ENCODE data around the gene BSDC1.

Gene BSDC1

DNA sequence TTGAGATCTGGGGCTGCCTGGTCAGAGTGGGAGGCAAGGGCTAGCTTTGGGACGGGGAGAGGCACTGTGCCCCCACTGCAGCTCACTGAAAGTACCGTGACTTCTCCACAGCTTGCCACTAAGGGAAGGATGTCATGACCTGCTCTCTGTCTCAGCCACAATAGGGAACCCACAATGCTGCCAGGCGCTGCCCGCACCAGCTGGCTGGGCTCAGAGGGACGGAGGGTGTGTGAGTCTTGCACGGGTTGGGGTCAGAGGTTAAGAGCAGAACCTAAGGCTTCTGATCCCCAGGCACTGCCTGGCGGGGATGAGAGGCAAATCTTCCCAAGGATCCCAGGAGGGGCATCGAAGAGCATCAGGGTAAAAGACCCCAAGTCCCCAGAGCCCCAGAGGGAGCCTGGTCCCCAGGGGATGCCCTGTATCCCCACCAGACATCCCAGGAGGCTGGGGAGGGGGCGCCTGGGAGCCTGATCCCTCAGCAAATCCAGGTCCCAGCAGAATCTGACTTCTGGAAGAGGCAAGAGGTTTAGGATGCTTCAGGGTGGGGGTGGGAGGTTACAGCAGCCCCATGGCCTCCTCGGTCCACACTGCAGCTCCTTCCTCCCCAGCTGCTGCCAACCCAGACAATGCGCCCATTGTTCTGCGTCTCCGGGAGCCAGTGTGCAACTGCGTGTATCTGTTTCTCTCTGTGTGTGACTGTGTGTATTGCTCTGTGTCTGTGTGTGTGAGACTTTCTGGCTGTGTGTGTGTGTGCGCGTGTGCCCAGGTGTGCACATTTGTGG lies 56.2 kb downstream of the BSDC1 start:
- no peak for DNase-seq (ENCODE audit: low read depth in 2 of 3, low spot score in 1 of 3)

GRCh38 chr1:32336963-32337675 lies 57.1 kb downstream of the BSDC1 start:
- peak; percentile 44 to 49 (median 48) for DNase-seq (ENCODE audit: low read depth in 2 of 3, low spot score in 1 of 3)

DNA sequence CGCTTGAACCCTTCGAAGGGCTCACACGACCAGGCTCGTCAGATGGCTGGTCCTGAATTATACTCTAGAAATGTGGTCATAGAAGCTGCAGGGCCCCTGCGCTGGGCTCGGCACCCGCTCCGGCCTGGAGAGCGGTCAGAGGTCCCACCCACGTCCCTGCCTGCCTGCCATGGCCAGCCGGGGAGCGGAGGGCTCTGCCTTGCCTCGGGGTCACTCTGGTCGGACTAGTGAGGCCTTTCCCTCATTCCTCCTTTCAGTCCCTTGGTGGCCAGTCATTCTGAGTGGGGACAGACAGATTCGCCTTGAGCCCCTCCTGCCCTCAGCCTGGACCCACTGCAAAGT lies 57.7 kb downstream of the BSDC1 start:
- DNase-seq (ENCODE audit: low read depth in 2 of 3, low spot score in 1 of 3), result no peak

DNA sequence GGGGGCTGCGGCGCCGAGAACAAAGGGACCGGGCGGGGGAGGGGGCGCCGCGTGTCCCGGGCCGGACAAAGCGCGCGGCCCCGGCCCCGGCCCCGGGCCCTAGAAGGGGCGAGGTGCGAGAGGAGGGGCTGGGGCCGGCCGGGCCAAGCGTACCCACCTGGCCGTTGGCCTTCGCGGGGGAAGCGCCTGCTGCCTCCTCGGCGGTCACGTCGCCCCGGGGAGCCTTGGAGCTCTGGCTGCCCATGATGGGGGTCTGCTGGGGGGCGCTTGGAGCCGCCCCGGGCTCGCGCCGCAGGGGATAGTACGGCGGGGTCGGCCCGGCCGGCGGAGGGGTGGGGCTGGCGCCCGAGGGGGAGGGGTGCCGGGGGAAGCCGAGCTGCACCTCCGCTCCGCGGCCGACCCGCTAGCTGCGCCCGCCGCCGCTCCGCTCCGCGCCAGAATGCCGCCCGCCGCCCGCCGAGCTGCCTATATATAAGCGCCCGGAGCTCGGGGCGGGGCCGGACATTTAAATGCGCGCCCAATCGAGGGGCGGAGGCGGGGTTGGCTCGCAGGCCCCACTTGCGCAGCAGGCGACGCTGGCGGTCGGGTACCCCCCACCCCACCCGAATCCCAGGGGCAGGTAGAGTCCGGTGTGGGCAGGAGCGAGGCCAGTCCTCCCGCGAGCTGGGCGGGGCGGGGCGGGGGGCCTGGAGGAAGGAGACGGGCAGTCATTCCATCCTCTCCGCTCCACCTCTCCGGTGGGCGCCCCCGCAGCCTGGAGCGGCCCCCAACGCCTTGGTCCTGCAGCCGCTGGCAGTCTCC lies 58.3 kb downstream of the BSDC1 start, which contains the start of gene MARCKSL1:
Gene MARCKSL1 (minus strand): TSS at position 444 of the 801 bp plus-strand sequence. CDS start 200 bp downstream, at position 244.
- peak; percentile 65 to 76 (median 73) for DNase-seq (ENCODE audit: low read depth in 2 of 3, low spot score in 1 of 3)

DNA sequence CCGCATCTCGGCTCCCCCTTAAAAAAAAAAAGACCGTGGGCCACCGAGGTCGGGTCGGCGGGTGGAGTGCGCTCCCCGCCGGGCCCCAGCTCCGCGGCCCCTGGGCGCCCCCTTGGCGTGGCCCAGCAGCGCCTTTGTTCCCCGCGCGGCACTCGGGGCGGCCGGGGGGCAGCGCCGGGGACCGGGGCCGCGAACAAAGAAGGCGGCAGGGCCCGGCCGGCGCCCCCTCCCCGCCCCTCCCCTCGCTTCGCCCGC lies 58.8 kb downstream of the BSDC1 start:
- no peak for DNase-seq (ENCODE audit: low read depth in 2 of 3, low spot score in 1 of 3)

GRCh38 chr1:32334864-32335534 lies 59.2 kb downstream of the BSDC1 start:
- peak in 2 of 3 donors; percentile 43 to 50 for DNase-seq (ENCODE audit: low read depth in 2 of 3, low spot score in 1 of 3)

GRCh38 chr1:32334274-32334861 lies 59.9 kb downstream of the BSDC1 start:
- DNase-seq (ENCODE audit: low read depth in 2 of 3, low spot score in 1 of 3), result no peak

GRCh38 chr1:32333251-32333963 lies 60.8 kb downstream of the BSDC1 start:
- no peak for DNase-seq (ENCODE audit: low read depth in 2 of 3, low spot score in 1 of 3)

- no peak for DNase-seq (ENCODE audit: low read depth in 2 of 3, low spot score in 1 of 3)
Observed at GRCh38 chr1:32332290-32333079, 61.8 kb downstream of the BSDC1 start.

GRCh38 chr1:32331549-32331948 lies 62.7 kb downstream of the BSDC1 start:
- no peak for DNase-seq (ENCODE audit: low read depth in 2 of 3, low spot score in 1 of 3)

DNA sequence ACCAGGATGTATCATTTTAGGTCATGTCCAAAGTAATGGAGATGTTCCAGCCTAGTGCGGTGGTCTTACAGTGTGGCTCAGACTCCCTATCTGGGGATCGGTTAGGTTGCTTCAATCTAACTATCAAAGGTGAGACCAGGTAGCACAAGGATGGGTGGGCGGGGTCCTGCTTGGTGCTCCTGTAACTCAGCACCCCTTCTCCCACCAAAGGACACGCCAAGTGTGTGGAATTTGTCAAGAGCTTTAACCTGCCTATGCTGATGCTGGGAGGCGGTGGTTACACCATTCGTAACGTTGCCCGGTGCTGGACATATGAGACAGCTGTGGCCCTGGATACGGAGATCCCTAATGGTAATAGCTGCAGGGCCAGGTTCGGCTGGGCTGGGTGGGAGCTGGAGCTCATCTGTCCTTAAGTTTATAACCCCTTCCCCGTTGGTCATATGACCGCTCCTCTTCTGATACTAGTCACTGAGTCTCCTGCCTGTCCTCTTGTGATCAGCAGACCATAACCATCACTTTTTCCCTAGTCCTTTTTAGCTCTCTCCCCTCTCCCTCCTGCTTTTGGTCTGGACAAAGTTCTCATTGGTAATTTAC lies 63.6 kb downstream of the BSDC1 start:
- DNase-seq (ENCODE audit: low read depth in 2 of 3, low spot score in 1 of 3), result no peak

DNA sequence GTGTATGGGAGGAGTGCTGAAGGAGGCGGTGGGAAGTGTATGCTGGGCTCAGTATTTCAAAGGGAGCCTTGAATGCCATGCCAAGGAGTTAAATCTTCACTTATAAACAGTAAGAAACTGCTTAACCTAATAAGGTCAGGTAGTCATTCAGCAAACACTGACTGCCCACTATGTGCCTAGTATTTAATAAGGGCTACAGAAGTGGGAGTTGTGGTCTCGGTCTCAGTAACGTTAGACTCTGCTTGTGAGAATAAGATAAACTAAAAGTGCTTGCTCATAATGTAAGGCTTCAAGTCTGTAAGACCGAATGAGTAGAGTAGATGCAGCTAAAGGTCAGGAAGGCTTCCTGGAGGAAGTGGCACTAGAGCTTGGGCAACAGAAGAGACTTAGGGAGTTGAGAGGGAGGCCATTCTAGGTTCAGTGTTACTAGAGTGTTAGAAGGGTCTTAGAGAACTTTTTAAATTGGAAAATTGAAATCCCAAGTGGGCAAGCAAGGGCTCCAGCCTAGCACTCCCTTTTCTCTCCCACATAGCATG lies 64.2 kb downstream of the BSDC1 start:
- DNase-seq (ENCODE audit: low read depth in 2 of 3, low spot score in 1 of 3), result no peak

GRCh38 chr1:32327204-32327603 lies 67.0 kb downstream of the BSDC1 start:
- no peak for DNase-seq (ENCODE audit: low read depth in 2 of 3, low spot score in 1 of 3)

GRCh38 chr1:32321712-32322291 lies 72.4 kb downstream of the BSDC1 start:
- no peak for DNase-seq (ENCODE audit: low read depth in 2 of 3, low spot score in 1 of 3)

DNA sequence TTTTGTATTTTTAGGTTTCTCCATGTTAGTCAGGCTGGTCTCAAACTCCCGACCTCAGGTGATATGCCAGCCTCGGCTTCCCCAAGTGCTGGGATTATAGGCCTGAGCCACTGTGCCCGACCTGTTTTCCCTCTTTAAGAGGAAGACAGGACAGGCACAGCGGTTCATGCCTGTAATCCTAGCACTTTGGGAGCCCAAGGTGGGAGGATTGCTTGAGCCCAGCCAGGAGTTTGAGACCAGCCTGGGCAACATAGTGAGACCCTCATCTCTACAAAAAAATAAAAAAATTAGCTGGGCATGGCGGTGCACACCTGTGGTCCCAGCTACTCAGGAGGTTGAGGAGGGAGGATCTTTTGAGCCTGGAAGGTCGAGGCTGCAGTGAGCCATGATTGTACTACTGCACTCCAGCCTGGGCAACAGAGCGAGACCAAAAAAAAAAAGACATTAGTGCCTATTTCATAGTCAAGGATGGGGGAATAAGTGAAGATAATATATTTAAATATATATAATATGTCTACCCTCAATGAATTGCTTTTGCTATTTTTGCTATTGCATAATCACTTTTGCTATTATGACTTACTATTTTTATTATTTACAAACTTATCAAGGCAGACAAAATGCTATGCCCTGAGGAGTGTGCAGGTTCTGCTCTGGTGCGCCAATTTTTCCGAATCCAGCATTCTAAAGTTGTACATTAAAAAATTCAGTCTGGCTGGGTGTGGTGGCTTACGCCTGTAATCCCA lies 75.9 kb downstream of the BSDC1 start:
- no peak for DNase-seq (ENCODE audit: low read depth in 2 of 3, low spot score in 1 of 3)

DNA sequence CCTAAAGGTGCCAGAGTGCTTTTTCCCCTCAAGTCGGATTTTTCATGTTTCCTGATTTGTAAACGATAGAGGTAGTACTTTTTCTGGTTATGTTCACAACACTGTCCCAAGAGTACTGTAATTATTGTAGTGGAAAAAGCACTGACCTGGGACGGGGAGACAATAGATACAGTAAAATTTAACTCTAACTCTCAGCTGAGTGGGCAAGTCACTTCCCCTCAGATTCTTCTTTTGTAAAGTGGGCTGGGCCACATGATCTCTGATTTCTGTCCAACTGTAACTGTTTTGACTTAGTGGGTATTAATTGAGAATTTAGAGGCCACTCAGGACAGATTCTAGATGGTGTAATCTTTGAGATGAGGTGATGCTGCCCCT lies 77.4 kb downstream of the BSDC1 start:
- DNase-seq (ENCODE audit: low read depth in 2 of 3, low spot score in 1 of 3), result no peak
